Measurements from ENCODE around the gene GNB1L.
A peak's percentile ranks its signal among the peaks of the same experiment; 100 is the strongest.

GNB1L gene

GRCh38 chr22:19758896-19759426, 95.7 kb downstream of the GNB1L start:
- DNase-seq: no peak

GRCh38 chr22:19757985-19758895, 96.4 kb downstream of the GNB1L start:
- no peak for DNase-seq

GRCh38 chr22:19757140-19757984, 97.3 kb downstream of the GNB1L start:
- no peak for DNase-seq

GRCh38 chr22:19756288-19757128, 98.2 kb downstream of the GNB1L start:
- DNase-seq: peak; percentile 69

- no peak for DNase-seq
Measured at GRCh38 chr22:19755722-19756287, 98.9 kb downstream of the GNB1L start.

GRCh38 chr22:19755145-19755710, 99.4 kb downstream of the GNB1L start:
- DNase-seq: no peak

GRCh38 chr22:19754701-19755144, 100.0 kb downstream of the GNB1L start:
- no peak for DNase-seq

- DNase-seq: no peak
Measured at GRCh38 chr22:19753996-19754700, 100.5 kb downstream of the GNB1L start.

GRCh38 chr22:19753090-19753842, 101.4 kb downstream of the GNB1L start:
- peak; percentile 20 for DNase-seq

- DNase-seq: no peak
Measured at GRCh38 chr22:19751497-19752245, 103.0 kb downstream of the GNB1L start.

- DNase-seq: no peak
Measured at GRCh38 chr22:19750507-19751490, 103.9 kb downstream of the GNB1L start.

- no peak for DNase-seq
Measured at GRCh38 chr22:19749876-19750275, 104.8 kb downstream of the GNB1L start.

- DNase-seq: no peak
Measured at GRCh38 chr22:19748991-19749664, 105.5 kb downstream of the GNB1L start.

GRCh38 chr22:19748139-19748538, 106.5 kb downstream of the GNB1L start:
- DNase-seq: no peak

GRCh38 chr22:19747551-19747950, 107.1 kb downstream of the GNB1L start:
- no peak for DNase-seq

GRCh38 chr22:19746726-19747125, 107.9 kb downstream of the GNB1L start:
- no peak for DNase-seq
